Body of pancreas (tissue), 4 donors: ENCODE measurements around the gene NR2F1-AS1. TPM values are rescaled to one million over a fixed set of nuclear protein-coding genes. Genes with fewer than 3 reads are reported as not detected.

ENCODE experiments used
- ATAC-seq: fragments of 150-250 bp; one replicate; pipeline ENCODE4 v1.9.1; 2016
- DNase-seq, 4 donors: peaks; one replicate each; pipeline ENCODE4 v3.0.0-alpha.2; 2019
- H3K27ac ChIP-seq, 4 donors: fragments of 200-600 bp; sonication (generic); 1 replicate in 3 of 4; 2 replicates in 1 of 4; pipeline versions ENCODE4 v1.5.1 to v1.6.1; 2016 to 2019; ENCODE audit warnings: mild to moderate bottlenecking in 1 of 4, mixed read lengths in 1 of 4, moderate library complexity in 1 of 4
- H3K27me3 ChIP-seq, 2 donors: fragments of 200-600 bp; sonication (generic); one replicate each; pipeline ENCODE4 v1.6.0; 2016; ENCODE audit warnings: mild to moderate bottlenecking in 1 of 2
- H3K36me3 ChIP-seq, 2 donors: fragments of 200-600 bp; sonication (generic); replicated peaks in 1 of 2; 2 replicates each; pipeline ENCODE4 v1.5.1; 2016; ENCODE audit warnings: low read depth in 2 of 2; ENCODE audit not compliant: insufficient read depth in 1 of 2
- H3K4me1 ChIP-seq: fragments of 200-600 bp; sonication (generic); one replicate; pipeline ENCODE4 v1.6.0; 2016
- H3K4me3 ChIP-seq, 2 donors: fragments of 200-600 bp; sonication (generic); 1 replicate in 1 of 2; 2 replicates in 1 of 2; pipeline ENCODE4 v1.5.1; 2016 to 2019
- H3K9me3 ChIP-seq, 3 donors: fragments of 200-600 bp; sonication (generic); 1 replicate in 2 of 3; 2 replicates in 1 of 3; pipeline ENCODE4 v1.5.1; 2016
- CTCF ChIP-seq, 7 experiments: fragments of 450-650 bp in 4 of 7; fragments of 200-600 bp in 3 of 7; sonication (generic) in 3 of 7; IDR thresholded peaks; one replicate each; pipeline ENCODE4 v1.5.1; 2016 to 2019; ENCODE audit warnings: antibody characterized with exemption in 7 of 7
- POLR2A ChIP-seq, 3 donors: fragments of 450-650 bp; IDR thresholded peaks; one replicate each; pipeline ENCODE4 v1.6.1; 2016; ENCODE audit warnings: antibody characterized with exemption in 3 of 3, mild to moderate bottlenecking in 2 of 3
- WGBS, 2 donors: methylation state at CpG; one replicate each; pipeline ENCODE4 v1.1.5; 2017; 5-methylcytosine and 5-hydroxymethylcytosine counted together
- intact Hi-C: fragments of 100-400 bp; cut with DNase I; formaldehyde crosslinking; loops from one replicate; pipeline ENCODE4 v1.15.1; 2023
- total RNA-seq, 2 donors: library from RNA; depleted of rRNA; stranded (reverse); fragments of >200 nt; gene quantifications; one replicate each; pipeline ENCODE4 v1.1.0, GENCODE V29; 2016

The NR2F1-AS1 gene
- total RNA-seq, 2 donors from 2014 or later: 4.9 to 5.3 TPM

- Histone ChIP-seq H3K27ac (no peak overlapping the region), H3K36me3 (no peaks in the 10 kb centered on the region), H3K4me1 (peaks cover 24% of the 10 kb centered on the region), H3K27me3 (peaks cover 0 to 18% of the 10 kb centered on the region in 2 donors), H3K4me3 (no peak overlapping the region), H3K9me3 (no peaks in the 10 kb centered on the region)
- WGBS, 2 donors: 30 to 44% methylated on average over 35 to 63 of the region's 70 CpGs
- intact Hi-C loops: no loop called here
- TF ChIP-seq POLR2A (IDR thresholded peaks at IDR 0.05) (no peak), CTCF (IDR thresholded peaks at IDR 0.05) (no peak)
- DNase-seq (no peak), ATAC-seq (no peak)
These were observed 10.5 kb downstream of the NR2F1-AS1 start for GRCh38 chr5:93570294-93571113.

GRCh38 chr5:93569300-93570160, 11.5 kb downstream of the NR2F1-AS1 start:
- intact Hi-C loops: no loop called here
- WGBS, 2 donors: 75 to 83% methylated on average over 13 of the region's 13 CpGs
- Histone ChIP-seq H3K27ac (no peak overlapping the region), H3K9me3 (no peaks in the 10 kb centered on the region), H3K36me3 (no peaks in the 10 kb centered on the region), H3K4me3 (no peak overlapping the region), H3K4me1 (peaks cover 24% of the 10 kb centered on the region), H3K27me3 (peaks cover 0 to 18% of the 10 kb centered on the region in 2 donors)
- ATAC-seq: no peak
- no peak for DNase-seq
- TF ChIP-seq CTCF (IDR thresholded peaks at IDR 0.05): no peak
- no peak for TF ChIP-seq POLR2A (IDR thresholded peaks at IDR 0.05)

- TF ChIP-seq POLR2A (IDR thresholded peaks at IDR 0.05): no peak
- no peak for TF ChIP-seq CTCF (IDR thresholded peaks at IDR 0.05)
- WGBS, 2 donors: 48 to 65% methylated on average over 1 of the region's 1 CpG
- no peak overlapping the region for H3K27ac ChIP-seq
- H3K9me3 ChIP-seq: no peaks in the 10 kb centered on the region
- intact Hi-C loops: no loop called here
- peaks cover 16% of the 10 kb centered on the region for H3K4me1 ChIP-seq
- no peak for DNase-seq
- H3K4me3 ChIP-seq: no peak overlapping the region
- H3K27me3 ChIP-seq: peaks cover 0 to 14% of the 10 kb centered on the region in 2 donors
- ATAC-seq: no peak
- no peaks in the 10 kb centered on the region for H3K36me3 ChIP-seq
These were observed 13.6 kb downstream of the NR2F1-AS1 start for GRCh38 chr5:93567424-93567823.

GRCh38 chr5:93566091-93566490, 14.9 kb downstream of the NR2F1-AS1 start:
- TF ChIP-seq CTCF (IDR thresholded peaks at IDR 0.05): no peak
- TF ChIP-seq POLR2A (IDR thresholded peaks at IDR 0.05): no peak
- peaks cover 0 to 4% of the 10 kb centered on the region in 2 donors for H3K27me3 ChIP-seq
- no peak overlapping the region for H3K27ac ChIP-seq
- peaks cover 7% of the 10 kb centered on the region for H3K4me1 ChIP-seq
- H3K36me3 ChIP-seq: no peaks in the 10 kb centered on the region
- H3K4me3 ChIP-seq: no peak overlapping the region
- no peaks in the 10 kb centered on the region for H3K9me3 ChIP-seq
- ATAC-seq (no peak), DNase-seq (no peak)
- intact Hi-C loops: no loop called here
